Choroid plexus epithelial cell (primary cell): Measurements from ENCODE around the gene PLAC9.
A peak's percentile ranks its signal among the peaks of the same experiment; 100 is the strongest.

Source experiments
- DNase-seq: peaks from one replicate; pipeline ENCODE4 v3.0.0-alpha.2; 2010; ENCODE audit warnings: low read depth
- H3K4me3 ChIP-seq: 2 replicates; pipeline ENCODE4 v1.5.1; 2011; ENCODE audit warnings: low read depth, mild to moderate bottlenecking, control low read depth, low read length, moderate library complexity
- CTCF ChIP-seq: conservative IDR thresholded peaks from 2 replicates; pipeline ENCODE4 v1.5.1; 2011; ENCODE audit warnings: low read depth, mild to moderate bottlenecking, control low read depth, inconsistent platforms, low read length, moderate library complexity

The PLAC9 gene

GRCh38 chr10:80155696-80156215 is 23.2 kb downstream of the PLAC9 start:
- no peak for TF ChIP-seq CTCF
- no peak for DNase-seq
- H3K4me3 ChIP-seq, result no peak overlapping the region

- no peak for DNase-seq
- no peak overlapping the region for H3K4me3 ChIP-seq
- no peak for TF ChIP-seq CTCF
Observed at GRCh38 chr10:80156216-80156615, 23.7 kb downstream of the PLAC9 start.

- TF ChIP-seq CTCF, result no peak
- no peak for DNase-seq
- no peak overlapping the region for H3K4me3 ChIP-seq
Observed at GRCh38 chr10:80157561-80157960, 25.0 kb downstream of the PLAC9 start.

GRCh38 chr10:80158126-80158525 is 25.6 kb downstream of the PLAC9 start:
- no peak for DNase-seq
- TF ChIP-seq CTCF, result no peak
- no peak overlapping the region for H3K4me3 ChIP-seq

DNA sequence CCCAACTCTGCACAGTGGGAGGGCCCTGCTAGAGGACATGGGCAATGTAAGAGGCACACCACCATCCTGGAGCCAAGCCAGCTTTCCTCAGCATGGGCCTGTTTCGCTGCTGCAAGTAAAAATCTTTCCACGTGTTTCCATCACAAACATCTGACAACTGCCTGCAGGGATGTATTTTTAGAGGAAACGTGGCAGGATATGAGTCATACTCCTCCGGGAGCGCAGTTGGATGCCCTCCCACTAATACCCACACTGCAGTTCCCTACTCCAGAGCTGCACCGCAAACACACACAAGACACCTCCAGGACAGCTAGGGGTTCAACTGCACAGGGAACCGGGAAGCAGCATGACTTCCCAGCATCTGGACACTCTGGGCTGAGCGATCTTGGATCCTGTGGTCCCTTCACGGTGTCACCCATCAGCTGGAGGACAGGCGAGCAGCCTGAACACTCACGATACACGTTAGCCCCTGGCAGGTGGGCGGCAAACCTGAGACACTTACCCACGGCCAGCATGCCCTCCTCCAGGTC is 26.1 kb downstream of the PLAC9 start:
- peak; percentile 98 for DNase-seq
- peak; percentile 8 for TF ChIP-seq CTCF
- H3K4me3 ChIP-seq, result no peak overlapping the region

DNA sequence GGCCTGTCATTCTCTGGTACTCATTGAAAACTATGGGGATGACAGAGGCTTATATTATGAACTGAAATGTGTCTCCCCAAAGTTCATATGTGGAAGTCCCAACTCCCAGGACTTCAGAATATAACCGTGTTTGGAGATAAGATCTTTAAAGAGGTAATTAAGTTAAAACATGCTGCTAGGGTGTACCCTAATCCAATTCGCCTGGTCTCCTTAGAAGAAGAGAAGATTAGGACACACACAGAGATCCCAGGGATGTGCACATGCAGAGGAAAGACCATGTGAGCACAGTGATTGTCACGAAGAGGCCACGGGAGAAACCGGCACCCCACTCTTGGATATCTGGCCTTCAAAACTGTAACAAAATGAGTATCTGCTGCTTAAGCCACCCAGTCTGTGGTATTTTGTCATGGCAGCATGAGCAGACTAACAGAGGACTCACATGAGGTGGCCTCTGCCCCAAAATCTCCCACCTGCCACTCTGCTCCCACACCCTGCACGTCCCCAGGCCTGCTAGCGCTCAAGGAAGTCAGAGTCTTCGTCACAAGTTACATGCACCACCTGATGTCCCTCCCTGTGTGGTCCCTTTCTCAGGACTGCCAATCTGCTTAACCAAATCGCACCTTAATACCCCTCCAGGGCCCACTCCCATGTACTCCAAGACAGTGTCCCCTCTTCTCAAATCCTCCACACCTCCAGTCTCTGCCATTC is 26.8 kb downstream of the PLAC9 start:
- H3K4me3 ChIP-seq, result no peak overlapping the region
- TF ChIP-seq CTCF, result no peak
- DNase-seq, result no peak
